ENCODE measurements around the gene TANGO2. TPM values are rescaled to one million over a fixed set of nuclear protein-coding genes. Genes with fewer than 3 reads are reported as not detected.
A peak's percentile ranks its signal among the peaks of the same experiment; 100 is the strongest.

Gene TANGO2
- total and polyA plus RNA-seq, 10 of the 15 experiments (the other 5 are each of a cell fraction or from before 2014, with no cell fraction given), result 4.0 to 24.8 (median 20.9) TPM

DNA sequence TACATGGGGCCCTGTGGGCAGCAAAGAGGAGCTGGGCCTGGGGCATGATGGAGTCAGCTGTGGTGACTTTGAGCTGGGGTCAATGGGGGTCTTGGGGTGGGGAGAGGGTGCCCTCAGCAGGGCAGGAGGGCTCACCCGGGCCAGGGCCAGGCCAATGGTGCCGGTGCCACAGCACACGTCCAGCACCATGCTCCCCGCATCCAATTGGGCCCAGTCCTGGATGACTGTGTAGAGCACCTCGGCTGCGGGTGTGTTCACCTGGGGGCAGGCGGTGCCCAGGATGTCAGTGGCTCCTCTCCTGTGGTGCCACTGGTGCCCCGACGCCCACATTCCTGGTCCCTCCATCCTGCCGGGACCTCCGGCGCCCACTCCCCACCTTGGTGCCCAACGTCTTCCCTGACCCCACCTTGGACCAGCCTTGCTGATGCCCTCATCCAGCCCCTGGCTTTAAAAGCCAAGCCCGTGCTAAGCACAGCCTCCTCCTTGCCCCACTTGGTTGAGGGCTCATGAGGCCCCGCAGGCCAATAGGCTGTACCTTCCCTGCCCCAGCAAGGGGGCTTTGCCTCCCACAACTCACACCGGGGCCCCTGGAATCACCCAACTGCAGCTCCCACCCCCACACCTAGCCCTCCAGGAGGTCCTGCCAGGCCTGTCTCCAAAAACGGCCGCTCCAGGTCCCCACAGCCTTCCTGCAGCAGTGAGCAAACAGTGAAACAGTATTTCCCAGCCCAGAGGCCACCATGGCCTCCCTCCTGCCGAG is 92.8 kb downstream of the TANGO2 start:
- no peaks in the 10 kb centered on the region for H3K9me3 ChIP-seq (replicated peaks; ENCODE audit: control insufficient read depth, insufficient read depth, low read length)
- in situ Hi-C loops (cut with MboI), result no loop called here
- CTCF ChIA-PET, result no interaction called here
- peaks cover 24% of the 10 kb centered on the region for H3K4me1 ChIP-seq (ENCODE audit: control insufficient read depth, insufficient read depth, low read length)
- ATAC-seq, result no peak
- POLR2A ChIA-PET, result no interaction called here
- no peak overlapping the region for H3K4me3 ChIP-seq
- TF ChIP-seq NFIC (IDR thresholded peaks at IDR 0.05; ENCODE audit: low read depth, low read length), result no peak
- 0 out of 2 replicates have a peak, but pooled peaks have one; percentile 19 for TF ChIP-seq POLR2AphosphoS5 (IDR thresholded peaks at IDR 0.05; ENCODE audit: low read length)
- FAIRE-seq, result no peak
- intact Hi-C loops (cut with micrococcal nuclease; ENCODE audit: unreplicated experiment), result no loop called here
- SMC1A ChIA-PET (ENCODE audit: uncharacterized antibody, unreplicated experiment), result no interaction called here
- DNase-seq (ENCODE audit: low read depth, low spot score), result no peak
- H3K79me2 ChIP-seq (ENCODE audit: control insufficient read depth, insufficient read depth, low read length), result peaks cover 39% of the 10 kb centered on the region
- H3K27ac ChIP-seq (ENCODE audit: control insufficient read depth, insufficient read depth), result no peak overlapping the region
- peaks cover 26 to 47% of the 10 kb centered on the region in 2 experiments; a peak in 3 of 4 replicates for H3K36me3 ChIP-seq (ENCODE audit: control insufficient read depth in 2 of 2, insufficient read depth in 2 of 2, low read length in 1 of 2)
- no peak overlapping the region for H3K4me2 ChIP-seq (ENCODE audit: control insufficient read depth, insufficient read depth)
- H2AFZ ChIP-seq (ENCODE audit: control insufficient read depth, low read depth, low read length), result no peak overlapping the region
- BruUV-seq (replicated peaks), result no TSS peak
- H3K27me3 ChIP-seq (replicated peaks in 1 of 2; ENCODE audit: control insufficient read depth in 2 of 2, insufficient read depth in 2 of 2, low read length in 1 of 2), result no peaks in the 10 kb centered on the region
- H4K20me1 ChIP-seq (ENCODE audit: control insufficient read depth, insufficient read depth), result 0 out of 2 replicates have a peak, but pooled peaks cover 2% of the 10 kb centered on the region
- WGBS (ENCODE audit: insufficient coverage, insufficient replicate concordance, low lambda C conversion rate, missing lambda C conversion rate), result 90% methylated on average over 16 of the region's 19 CpGs
- RAD21 ChIA-PET (ENCODE audit: unreplicated experiment), result no interaction called here
- H3K9ac ChIP-seq (ENCODE audit: control insufficient read depth, insufficient read depth, low read length), result no peak overlapping the region

DNA sequence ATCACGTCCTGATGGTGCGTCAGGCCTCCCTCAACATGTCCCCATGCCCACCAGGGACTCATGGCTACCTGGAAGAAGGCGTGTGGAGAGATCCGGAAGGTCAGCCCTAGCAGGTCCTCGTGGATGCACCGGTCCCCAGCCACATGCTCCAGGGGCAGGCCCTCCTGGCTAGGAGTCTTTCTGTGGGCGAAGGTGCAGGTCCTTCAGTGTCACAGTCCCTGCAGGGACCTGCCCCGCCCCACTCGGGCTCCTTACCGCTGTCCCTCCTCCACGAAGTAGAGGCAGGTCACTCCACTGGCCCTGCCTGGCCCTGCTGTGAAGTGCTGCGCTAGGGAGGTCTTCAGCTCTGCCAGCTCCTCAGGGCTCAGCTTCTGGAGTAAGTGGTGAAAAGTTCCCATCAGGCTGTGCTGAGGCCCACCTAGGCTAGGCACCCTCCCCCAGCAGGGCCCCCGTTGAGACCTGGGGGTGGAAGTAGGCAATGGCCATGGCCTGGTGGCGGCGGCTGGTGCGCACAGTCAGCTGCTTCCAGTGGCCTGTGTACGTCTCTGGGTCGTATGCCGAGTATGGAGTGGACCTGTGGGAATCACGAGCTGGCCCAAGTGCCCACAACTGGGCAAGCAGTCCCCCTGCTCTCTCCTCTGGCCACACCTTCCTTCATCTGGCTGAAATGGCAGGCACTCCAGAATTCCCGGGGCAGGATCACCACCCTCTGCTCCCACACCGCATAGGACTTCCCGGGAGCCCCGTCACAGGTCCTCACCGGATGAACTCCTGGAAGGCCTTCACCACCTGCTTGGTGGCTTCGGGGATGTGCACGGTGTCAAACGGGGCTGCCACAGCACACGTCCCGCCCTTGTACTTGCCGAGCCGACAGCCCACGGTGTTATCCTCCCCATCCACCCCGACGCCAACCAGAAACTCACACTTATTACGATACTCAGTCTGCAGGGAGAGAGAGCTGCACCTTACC is 93.9 kb downstream of the TANGO2 start:
- Histone ChIP-seq H3K27me3 (replicated peaks in 1 of 2; ENCODE audit: control insufficient read depth in 2 of 2, insufficient read depth in 2 of 2, low read length in 1 of 2) (no peaks in the 10 kb centered on the region), H3K27ac (ENCODE audit: control insufficient read depth, insufficient read depth) (no peak overlapping the region), H3K4me2 (ENCODE audit: control insufficient read depth, insufficient read depth) (no peak overlapping the region; the same call in 1 of the 2 replicates), H2AFZ (ENCODE audit: control insufficient read depth, low read depth, low read length) (no peak overlapping the region), H3K79me2 (ENCODE audit: control insufficient read depth, insufficient read depth, low read length) (peaks cover 49% of the 10 kb centered on the region), H3K9me3 (replicated peaks; ENCODE audit: control insufficient read depth, insufficient read depth, low read length) (no peaks in the 10 kb centered on the region), H3K4me3 (peak overlapping the region; percentile 83), H3K36me3 (ENCODE audit: control insufficient read depth in 2 of 2, insufficient read depth in 2 of 2, low read length in 1 of 2) (peaks cover 33 to 42% of the 10 kb centered on the region in 2 experiments), H3K9ac (ENCODE audit: control insufficient read depth, insufficient read depth, low read length) (peak overlapping the region; percentile 91; the same call in 1 of the 2 replicates), H3K4me1 (ENCODE audit: control insufficient read depth, insufficient read depth, low read length) (peaks cover 29% of the 10 kb centered on the region), H4K20me1 (ENCODE audit: control insufficient read depth, insufficient read depth) (0 out of 2 replicates have a peak, but pooled peaks cover 2% of the 10 kb centered on the region)
- 96% methylated on average over 34 of the region's 36 CpGs for WGBS (ENCODE audit: insufficient coverage, insufficient replicate concordance, low lambda C conversion rate, missing lambda C conversion rate)
- POLR2A ChIA-PET, result no interaction called here
- ATAC-seq, result no peak
- DNase-seq (ENCODE audit: low read depth, low spot score), result no peak
- RAD21 ChIA-PET (ENCODE audit: unreplicated experiment), result no interaction called here
- no peak for FAIRE-seq
- intact Hi-C loops (cut with micrococcal nuclease; ENCODE audit: unreplicated experiment) (loop anchor here (5.0 kb wide), 1 partner anchor 142 kb away; no protein-coding TSS in a partner anchor), in situ Hi-C loops (cut with MboI) (no loop called here)
- CTCF ChIA-PET, result no interaction called here
- BruUV-seq (replicated peaks), result no TSS peak
- SMC1A ChIA-PET (ENCODE audit: uncharacterized antibody, unreplicated experiment), result no interaction called here
- no peak for TF ChIP-seq MTA2 (IDR thresholded peaks at IDR 0.05; ENCODE audit: low read depth)
- TF ChIP-seq PML (IDR thresholded peaks at IDR 0.05; ENCODE audit: low read length), result no peak
- TF ChIP-seq POU2F2 (IDR thresholded peaks at IDR 0.05; ENCODE audit: borderline replicate concordance, low read depth, low read length), result no peak
- no peak for TF ChIP-seq ZNF274 (IDR thresholded peaks at IDR 0.05; ENCODE audit: insufficient read depth, insufficient read length)
- no peak for TF ChIP-seq RAD51 (IDR thresholded peaks at IDR 0.05)
- no peak for TF ChIP-seq ATF7 (IDR thresholded peaks at IDR 0.05; ENCODE audit: low read depth)
- TF ChIP-seq, protein P1, sequence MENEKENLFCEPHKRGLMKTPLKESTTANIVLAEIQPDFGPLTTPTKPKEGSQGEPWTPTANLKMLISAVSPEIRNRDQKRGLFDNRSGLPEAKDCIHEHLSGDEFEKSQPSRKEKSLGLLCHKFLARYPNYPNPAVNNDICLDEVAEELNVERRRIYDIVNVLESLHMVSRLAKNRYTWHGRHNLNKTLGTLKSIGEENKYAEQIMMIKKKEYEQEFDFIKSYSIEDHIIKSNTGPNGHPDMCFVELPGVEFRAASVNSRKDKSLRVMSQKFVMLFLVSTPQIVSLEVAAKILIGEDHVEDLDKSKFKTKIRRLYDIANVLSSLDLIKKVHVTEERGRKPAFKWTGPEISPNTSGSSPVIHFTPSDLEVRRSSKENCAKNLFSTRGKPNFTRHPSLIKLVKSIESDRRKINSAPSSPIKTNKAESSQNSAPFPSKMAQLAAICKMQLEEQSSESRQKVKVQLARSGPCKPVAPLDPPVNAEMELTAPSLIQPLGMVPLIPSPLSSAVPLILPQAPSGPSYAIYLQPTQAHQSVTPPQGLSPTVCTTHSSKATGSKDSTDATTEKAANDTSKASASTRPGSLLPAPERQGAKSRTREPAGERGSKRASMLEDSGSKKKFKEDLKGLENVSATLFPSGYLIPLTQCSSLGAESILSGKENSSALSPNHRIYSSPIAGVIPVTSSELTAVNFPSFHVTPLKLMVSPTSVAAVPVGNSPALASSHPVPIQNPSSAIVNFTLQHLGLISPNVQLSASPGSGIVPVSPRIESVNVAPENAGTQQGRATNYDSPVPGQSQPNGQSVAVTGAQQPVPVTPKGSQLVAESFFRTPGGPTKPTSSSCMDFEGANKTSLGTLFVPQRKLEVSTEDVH (IDR thresholded peaks at IDR 0.05; ENCODE audit: low read depth, partially characterized antibody), result no peak
- no peak for TF ChIP-seq FOS (IDR thresholded peaks at IDR 0.05; ENCODE audit: borderline replicate concordance, extremely low read depth, insufficient read length)
- no peak for TF ChIP-seq POLR2AphosphoS5 (IDR thresholded peaks at IDR 0.05; ENCODE audit: low read length)
- TF ChIP-seq, protein P2, sequence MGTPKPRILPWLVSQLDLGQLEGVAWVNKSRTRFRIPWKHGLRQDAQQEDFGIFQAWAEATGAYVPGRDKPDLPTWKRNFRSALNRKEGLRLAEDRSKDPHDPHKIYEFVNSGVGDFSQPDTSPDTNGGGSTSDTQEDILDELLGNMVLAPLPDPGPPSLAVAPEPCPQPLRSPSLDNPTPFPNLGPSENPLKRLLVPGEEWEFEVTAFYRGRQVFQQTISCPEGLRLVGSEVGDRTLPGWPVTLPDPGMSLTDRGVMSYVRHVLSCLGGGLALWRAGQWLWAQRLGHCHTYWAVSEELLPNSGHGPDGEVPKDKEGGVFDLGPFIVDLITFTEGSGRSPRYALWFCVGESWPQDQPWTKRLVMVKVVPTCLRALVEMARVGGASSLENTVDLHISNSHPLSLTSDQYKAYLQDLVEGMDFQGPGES (IDR thresholded peaks at IDR 0.05), result no peak
